Transverse colon (tissue), 4 donors: ENCODE data around the gene APCDD1L.

Experiments
- CTCF ChIP-seq, 5 experiments: fragments of 200-600 bp in 3 of 5; fragments of 450-650 bp in 2 of 5; sonication (generic) in 3 of 5; IDR thresholded peaks; 1 replicate in 2 of 5; 2 replicates in 3 of 5; pipeline ENCODE4 v1.5.1; 2016 to 2017; ENCODE audit warnings: antibody characterized with exemption in 5 of 5, inconsistent platforms in 3 of 5, mild to moderate bottlenecking in 2 of 5, moderate library complexity in 1 of 5
- POLR2A ChIP-seq: fragments of 450-650 bp; IDR thresholded peaks from one replicate; pipeline ENCODE4 v1.6.1; 2016; ENCODE audit warnings: antibody characterized with exemption, mild to moderate bottlenecking, moderate library complexity
- POLR2AphosphoS5 ChIP-seq, 3 donors: sonication (generic); formaldehyde crosslinking; IDR thresholded peaks; one replicate each; pipeline ENCODE4 v1.6.1; 2016; ENCODE audit warnings: antibody characterized with exemption in 3 of 3

GRCh38 chr20:58444746-58445255 is 70.4 kb downstream of the APCDD1L start:
- TF ChIP-seq CTCF (IDR thresholded peaks at IDR 0.05) = no peak
- no peak for TF ChIP-seq POLR2AphosphoS5 (IDR thresholded peaks at IDR 0.05)
- no peak for TF ChIP-seq POLR2A
